CD4-positive, alpha-beta T cell treated with Interleukin-15 for 4 hours (primary cell): Measurements from ENCODE around the gene SLC16A1.
A peak's percentile ranks its signal among the peaks of the same experiment; 100 is the strongest.
"Not testable (repeated sequence)": the region's sequence is repeated elsewhere in the genome, so short reads cannot be mapped to it uniquely, and the experiment has no call there.

ENCODE experiments used
- DNase-seq: peaks from one replicate; pipeline ENCODE4 v3.0.0-alpha.2; 2020; ENCODE audit warnings: low spot score

Gene SLC16A1

GRCh38 chr1:112955773-112956543 lies at the start of gene SLC16A1:
Gene SLC16A1, minus strand, starts transcription at chr1:112956196. Its CDS starts 26,888 bp downstream, at chr1:112929308.
- peak; percentile 88 for DNase-seq

- no peak for DNase-seq
These were observed 48.0 kb upstream of the SLC16A1 start for GRCh38 chr1:113003751-113004690.

DNA sequence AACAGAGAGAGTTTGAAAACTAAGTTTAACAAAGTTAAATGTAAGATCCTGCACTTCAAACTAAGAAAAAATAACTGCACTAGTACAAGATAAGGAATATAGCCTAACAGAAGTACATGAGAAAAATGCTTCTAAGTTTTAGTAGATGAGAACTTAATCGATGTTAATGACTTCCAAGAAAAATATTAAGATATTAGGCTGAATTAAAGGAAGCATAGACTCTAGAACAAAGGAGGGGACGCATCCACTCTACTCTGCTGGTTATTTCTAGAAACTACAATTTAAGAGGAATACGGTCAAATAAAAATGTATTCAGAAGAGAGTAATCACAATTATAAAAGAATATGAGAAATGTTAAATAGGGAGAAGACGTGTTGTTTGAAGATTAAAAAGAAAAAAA lies 46.3 kb upstream of the SLC16A1 start:
- no peak for DNase-seq

DNA sequence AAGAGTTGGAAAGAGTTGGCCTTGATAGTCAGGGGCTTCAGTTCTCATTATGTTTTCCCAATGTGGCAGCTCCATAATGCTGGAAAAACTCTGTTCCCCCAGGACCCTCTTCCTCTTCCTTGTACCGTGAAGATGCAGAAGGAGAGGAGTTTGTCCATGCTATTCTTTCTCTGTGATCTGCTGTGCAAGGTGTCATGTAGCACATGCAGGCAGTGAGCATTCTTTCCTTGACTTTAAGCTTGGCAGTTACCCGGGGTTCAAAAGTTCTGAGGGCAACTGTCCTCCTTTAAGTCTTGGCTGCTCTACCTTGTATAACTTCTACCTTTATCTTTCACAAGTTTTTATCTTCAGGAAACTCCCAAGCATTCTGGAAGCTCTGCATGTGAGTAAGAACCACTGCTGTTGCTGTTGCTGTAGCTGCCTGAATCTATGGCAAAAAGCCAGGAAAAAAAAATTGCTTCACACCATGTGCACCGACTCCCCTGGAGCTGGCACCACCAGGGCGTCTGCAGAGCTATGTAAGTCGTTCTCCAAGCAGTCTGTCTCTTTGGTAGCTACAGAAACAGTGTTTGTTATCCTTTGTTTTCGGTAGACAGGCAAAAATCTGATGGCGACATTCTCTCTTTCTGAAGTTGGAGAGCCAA lies 42.7 kb upstream of the SLC16A1 start:
- DNase-seq = no peak

DNA sequence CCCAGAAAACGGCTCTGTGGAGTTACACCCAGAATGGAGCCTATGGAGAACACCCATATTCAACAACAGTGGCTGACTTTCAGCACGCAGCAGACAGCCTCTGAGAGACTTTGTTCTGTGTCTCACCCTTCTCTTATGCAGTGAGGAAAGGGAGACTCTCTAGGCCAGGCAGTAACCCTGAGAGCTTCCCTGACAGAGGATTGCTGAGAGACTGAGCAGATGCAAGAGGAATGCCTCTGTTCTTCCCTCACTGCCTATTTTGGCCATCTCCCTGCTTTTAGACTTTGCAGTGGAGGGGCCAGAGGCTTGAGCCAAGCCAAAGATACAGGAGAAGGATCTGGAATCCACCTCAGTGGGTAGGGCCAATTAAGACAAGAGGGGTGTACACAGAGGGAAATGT lies 41.8 kb upstream of the SLC16A1 start:
- DNase-seq = no peak

GRCh38 chr1:112995890-112996289 lies 39.9 kb upstream of the SLC16A1 start:
- no peak for DNase-seq

GRCh38 chr1:112995021-112995420 lies 39.0 kb upstream of the SLC16A1 start:
- DNase-seq = not testable (repeated sequence)

DNA sequence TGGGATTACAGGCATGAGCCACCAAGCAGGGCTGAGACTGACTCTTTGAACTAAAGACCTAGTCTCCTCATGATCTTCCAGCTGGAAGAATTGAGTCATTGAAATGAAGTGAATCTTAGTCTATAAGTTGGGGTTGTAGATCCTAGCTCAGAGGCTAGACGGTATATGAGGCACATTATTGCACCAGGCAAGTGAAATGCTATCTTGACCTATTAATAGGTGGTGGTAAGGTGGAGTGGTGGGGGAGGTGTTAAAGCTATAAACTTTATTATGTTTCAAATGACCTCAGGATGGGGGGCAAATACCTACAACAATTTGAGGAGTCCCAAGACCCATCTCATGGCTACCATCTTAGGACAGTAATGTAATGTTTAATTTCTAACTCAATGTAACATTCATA lies 36.8 kb upstream of the SLC16A1 start:
- DNase-seq = no peak

GRCh38 chr1:112991402-112992120 lies 35.6 kb upstream of the SLC16A1 start:
- DNase-seq = no peak

DNA sequence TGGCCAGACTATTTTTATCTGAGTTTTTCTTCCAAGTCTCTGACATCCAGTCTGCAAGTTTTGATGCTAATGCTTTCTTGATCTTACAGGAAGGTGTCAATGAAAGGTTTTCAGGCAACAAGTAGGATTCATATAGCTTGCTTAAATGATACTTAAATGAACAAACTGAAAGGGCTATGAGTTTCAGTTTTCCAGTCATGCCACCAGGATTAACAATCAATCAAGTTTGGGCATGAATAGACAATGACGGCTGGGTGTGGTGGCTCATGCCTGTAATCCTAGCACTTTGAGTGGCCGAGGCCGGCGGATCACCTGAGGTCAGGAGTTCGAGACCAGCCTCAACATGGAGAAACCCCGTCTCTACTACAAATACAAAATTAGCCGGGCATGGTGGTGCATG lies 34.3 kb upstream of the SLC16A1 start:
- no peak for DNase-seq

DNA sequence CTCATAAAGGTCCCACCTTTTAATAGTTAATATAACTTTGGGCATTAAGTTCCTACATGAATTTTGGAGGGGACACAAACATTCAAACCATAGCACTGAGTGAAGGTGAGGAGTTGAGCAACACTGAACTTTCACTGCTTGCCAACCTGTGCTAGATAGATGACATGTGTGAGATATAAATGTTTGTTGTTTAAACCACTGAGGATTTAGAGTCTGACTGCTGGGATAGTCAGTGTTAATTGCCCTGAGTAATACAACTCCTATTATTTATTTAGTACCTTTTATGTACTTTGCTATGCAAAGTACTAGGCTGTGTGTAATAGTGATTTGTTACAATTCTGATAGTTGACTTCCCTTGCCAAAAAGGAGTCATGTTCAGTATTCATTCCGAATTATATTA lies 32.4 kb upstream of the SLC16A1 start:
- DNase-seq = no peak

DNA sequence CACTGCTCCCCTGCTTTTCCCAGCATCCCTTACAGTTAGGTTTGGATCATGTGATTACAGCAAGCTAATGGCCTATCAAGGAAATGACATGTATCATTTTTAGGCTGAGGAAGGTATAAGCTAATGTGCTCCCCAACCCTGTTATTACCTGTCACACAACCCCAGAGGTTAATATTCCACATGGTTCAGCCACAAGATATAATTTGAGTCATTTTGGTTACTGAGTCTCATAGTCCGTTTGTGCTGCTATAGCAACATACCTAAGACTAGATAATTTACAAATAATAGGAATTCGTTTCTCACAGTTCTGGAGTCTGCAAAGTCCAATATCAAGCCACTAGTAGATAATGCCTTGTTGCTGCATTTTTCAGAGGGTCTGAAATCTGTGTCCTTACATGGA lies 29.1 kb upstream of the SLC16A1 start:
- no peak for DNase-seq

GRCh38 chr1:112983537-112984131 lies 27.6 kb upstream of the SLC16A1 start:
- DNase-seq = no peak

- DNase-seq = no peak
These were observed 27.0 kb upstream of the SLC16A1 start for GRCh38 chr1:112982853-112983536.

- no peak for DNase-seq
These were observed 26.3 kb upstream of the SLC16A1 start for GRCh38 chr1:112982328-112982727.

DNA sequence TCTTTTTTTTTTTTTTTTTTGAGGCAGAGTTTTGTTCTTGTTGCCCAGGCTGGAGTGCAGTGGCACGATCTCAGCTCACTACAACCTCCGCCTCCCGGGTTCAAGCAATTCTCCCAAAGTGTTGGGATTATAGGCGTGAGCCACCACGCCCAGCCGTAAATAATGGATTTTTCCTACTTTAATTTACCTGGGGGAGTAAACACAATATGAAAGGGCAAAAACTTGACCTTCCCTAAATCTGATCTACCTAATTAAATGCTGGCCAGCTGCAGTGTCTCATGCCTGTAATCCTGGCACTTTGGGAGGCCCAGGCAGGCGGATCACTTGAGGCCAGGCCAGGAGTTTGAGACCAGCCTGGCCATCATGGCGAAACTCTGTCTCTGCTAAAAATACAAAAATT lies 25.8 kb upstream of the SLC16A1 start:
- not testable (repeated sequence) for DNase-seq

GRCh38 chr1:112981426-112981825 lies 25.4 kb upstream of the SLC16A1 start:
- no peak for DNase-seq

GRCh38 chr1:112975336-112975735 lies 19.3 kb upstream of the SLC16A1 start:
- no peak for DNase-seq

- DNase-seq = no peak
These were observed 18.6 kb upstream of the SLC16A1 start for GRCh38 chr1:112974646-112975045.

GRCh38 chr1:112973788-112974187 lies 17.8 kb upstream of the SLC16A1 start:
- no peak for DNase-seq

- DNase-seq = no peak
These were observed 15.0 kb upstream of the SLC16A1 start for GRCh38 chr1:112971006-112971405.
